Ascending aorta (tissue), 2 donors: Measurements from ENCODE around the gene MCOLN3. TPM values are rescaled to one million over a fixed set of nuclear protein-coding genes. Genes with fewer than 3 reads are reported as not detected.

Experiments used
- DNase-seq, 2 donors: peaks; one replicate each; pipeline ENCODE4 v3.0.0-alpha.2; 2019; ENCODE audit warnings: low spot score in 2 of 2
- H3K27ac ChIP-seq, 2 donors: fragments of 200-600 bp; sonication (generic); one replicate each; pipeline ENCODE4 v1.5.1; 2016 to 2017; ENCODE audit warnings: mild to moderate bottlenecking in 1 of 2
- H3K27me3 ChIP-seq: fragments of 200-600 bp; sonication (generic); one replicate; pipeline ENCODE4 v1.5.1; 2017
- H3K36me3 ChIP-seq, 2 donors: fragments of 200-600 bp; sonication (generic); one replicate each; pipeline ENCODE4 v1.5.1; 2016
- H3K4me1 ChIP-seq, 2 donors: fragments of 200-600 bp; sonication (generic); one replicate each; pipeline ENCODE4 v1.5.1; 2016 to 2017; ENCODE audit warnings: mild to moderate bottlenecking in 1 of 2
- H3K4me3 ChIP-seq, 2 donors: fragments of 200-600 bp; sonication (generic); one replicate each; pipeline ENCODE4 v1.5.1; 2016 to 2017; ENCODE audit warnings: mild to moderate bottlenecking in 1 of 2
- H3K9me3 ChIP-seq, 2 donors: fragments of 200-600 bp; sonication (generic); one replicate each; pipeline ENCODE4 v1.5.1; 2016
- CTCF ChIP-seq, 3 experiments: fragments of 200-600 bp in 2 of 3; fragments of 450-650 bp in 1 of 3; sonication (generic) in 2 of 3; IDR thresholded peaks; one replicate each; pipeline ENCODE4 v1.5.1; 2016 to 2019; ENCODE audit warnings: antibody characterized with exemption in 3 of 3, mild to moderate bottlenecking in 1 of 3, moderate library complexity in 1 of 3
- intact Hi-C: fragments of 100-400 bp; cut with DNase I; formaldehyde crosslinking; loops from one replicate; pipeline ENCODE4 v1.15.1; 2023
- total RNA-seq: library from RNA; depleted of rRNA; stranded (reverse); fragments of >200 nt; gene quantifications from one replicate; pipeline ENCODE4 v1.1.0, GENCODE V29; 2016

The MCOLN3 gene
- total RNA-seq, 1 donor from 2014 or later = 0.32 TPM

- no peak overlapping the region for H3K27ac ChIP-seq
- no peaks in the 10 kb centered on the region for H3K27me3 ChIP-seq
- no peaks in the 10 kb centered on the region for H3K36me3 ChIP-seq
- TF ChIP-seq CTCF (IDR thresholded peaks at IDR 0.05) = no peak
- intact Hi-C loops = no loop called here
- peaks cover 0 to 3% of the 10 kb centered on the region in 2 donors for H3K4me1 ChIP-seq
- no peaks in the 10 kb centered on the region for H3K9me3 ChIP-seq
- DNase-seq = no peak
- H3K4me3 ChIP-seq = no peak overlapping the region
Observed at GRCh38 chr1:85060038-85060437, 11.7 kb upstream of the MCOLN3 start.

- intact Hi-C loops = no loop called here
- H3K4me1 ChIP-seq = peaks cover 0 to 3% of the 10 kb centered on the region in 2 donors
- no peak for DNase-seq
- TF ChIP-seq CTCF (IDR thresholded peaks at IDR 0.05) = no peak
- H3K36me3 ChIP-seq = no peaks in the 10 kb centered on the region
- no peaks in the 10 kb centered on the region for H3K27me3 ChIP-seq
- H3K4me3 ChIP-seq = no peak overlapping the region
- H3K9me3 ChIP-seq = no peaks in the 10 kb centered on the region
- H3K27ac ChIP-seq = no peak overlapping the region
Observed at GRCh38 chr1:85059563-85059962, 11.3 kb upstream of the MCOLN3 start.

- Histone ChIP-seq H3K4me1 (peaks cover 0 to 3% of the 10 kb centered on the region in 2 donors), H3K4me3 (no peak overlapping the region), H3K36me3 (no peaks in the 10 kb centered on the region), H3K9me3 (no peaks in the 10 kb centered on the region), H3K27ac (no peak overlapping the region), H3K27me3 (no peaks in the 10 kb centered on the region)
- intact Hi-C loops = no loop called here
- no peak for TF ChIP-seq CTCF (IDR thresholded peaks at IDR 0.05)
- no peak for DNase-seq
Observed at GRCh38 chr1:85058786-85059185, 10.5 kb upstream of the MCOLN3 start.

GRCh38 chr1:85058311-85058710 lies 10.0 kb upstream of the MCOLN3 start:
- no peak for DNase-seq
- no peak overlapping the region for H3K27ac ChIP-seq
- TF ChIP-seq CTCF (IDR thresholded peaks at IDR 0.05) = no peak

GRCh38 chr1:85054664-85055063 lies 6.4 kb upstream of the MCOLN3 start:
- Histone ChIP-seq H3K27me3 (no peaks in the 10 kb centered on the region), H3K9me3 (no peaks in the 10 kb centered on the region), H3K4me1 (no peaks in the 10 kb centered on the region), H3K27ac (no peak overlapping the region), H3K36me3 (no peaks in the 10 kb centered on the region), H3K4me3 (no peak overlapping the region)
- TF ChIP-seq CTCF (IDR thresholded peaks at IDR 0.05) = no peak
- DNase-seq = no peak
- intact Hi-C loops = no loop called here

More at GRCh38 chr1:85058311-85058710, 10.0 kb upstream of the MCOLN3 start:
- Histone ChIP-seq H3K9me3 (no peaks in the 10 kb centered on the region), H3K4me1 (peaks cover 0 to 3% of the 10 kb centered on the region in 2 donors), H3K4me3 (no peak overlapping the region), H3K27me3 (no peaks in the 10 kb centered on the region), H3K36me3 (no peaks in the 10 kb centered on the region)
- intact Hi-C loops = no loop called here

- Histone ChIP-seq H3K9me3 (no peaks in the 10 kb centered on the region), H3K36me3 (no peaks in the 10 kb centered on the region), H3K4me3 (no peak overlapping the region), H3K27ac (no peak overlapping the region), H3K27me3 (peaks cover 14% of the 10 kb centered on the region), H3K4me1 (peaks cover 0 to 4% of the 10 kb centered on the region in 2 donors)
- intact Hi-C loops = no loop called here
- no peak for DNase-seq
- TF ChIP-seq CTCF (IDR thresholded peaks at IDR 0.05) = no peak
Observed at GRCh38 chr1:85049735-85050166, 1.5 kb upstream of the MCOLN3 start.
